Purkinje cell (primary cell): ENCODE results near the gene CHST13. TPM values are rescaled to one million over a fixed set of nuclear protein-coding genes. Genes with fewer than 3 reads are reported as not detected.

ENCODE experiments used
- polyA plus RNA-seq: library from polyadenylated mRNA; unstranded; fragments of >200 nt; fragmentation: Nextera tagmentation; gene quantifications from 2 replicates; pipeline ENCODE4 v1.2.1, GENCODE V29; 2014

Gene CHST13, protein sequence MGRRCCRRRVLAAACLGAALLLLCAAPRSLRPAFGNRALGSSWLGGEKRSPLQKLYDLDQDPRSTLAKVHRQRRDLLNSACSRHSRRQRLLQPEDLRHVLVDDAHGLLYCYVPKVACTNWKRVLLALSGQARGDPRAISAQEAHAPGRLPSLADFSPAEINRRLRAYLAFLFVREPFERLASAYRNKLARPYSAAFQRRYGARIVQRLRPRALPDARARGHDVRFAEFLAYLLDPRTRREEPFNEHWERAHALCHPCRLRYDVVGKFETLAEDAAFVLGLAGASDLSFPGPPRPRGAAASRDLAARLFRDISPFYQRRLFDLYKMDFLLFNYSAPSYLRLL
- polyA plus RNA-seq, result not detected in 2 replicates

DNA sequence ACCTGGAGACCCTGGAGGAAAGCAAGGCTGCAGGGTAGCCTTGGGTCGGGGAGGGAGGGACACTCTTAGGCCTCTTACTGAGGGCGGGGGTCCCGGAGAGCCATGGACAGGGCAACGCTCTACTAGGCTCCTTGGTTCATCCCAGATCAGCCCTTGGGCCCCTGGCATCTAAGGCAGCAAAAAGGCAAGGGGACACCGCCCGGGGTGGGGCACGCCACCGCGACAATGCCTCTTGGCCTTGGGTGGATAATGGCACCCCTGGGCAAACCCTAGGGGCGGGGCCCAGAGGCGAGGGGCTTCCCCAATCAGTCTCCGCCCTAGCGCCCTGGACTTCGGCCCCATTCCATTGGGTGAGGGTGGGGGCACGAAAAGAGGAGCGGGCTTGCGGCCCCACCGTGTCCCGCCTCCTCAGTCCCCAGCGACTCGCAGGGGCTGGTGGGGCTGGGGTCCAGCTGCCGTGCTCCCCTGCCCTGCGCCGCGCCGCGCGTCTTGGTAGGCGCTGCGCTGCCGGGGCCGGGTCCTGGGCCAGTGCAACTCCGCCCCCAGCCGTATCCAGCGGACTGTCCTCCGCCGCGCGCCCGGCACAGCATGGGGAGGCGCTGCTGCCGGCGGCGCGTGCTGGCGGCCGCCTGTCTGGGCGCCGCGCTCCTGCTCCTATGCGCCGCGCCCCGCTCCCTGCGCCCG, at the start of gene CHST13:
TSS of gene CHST13 (plus strand) at position 411 of the 684 bp plus-strand sequence. CDS start at position 589, 178 bp downstream.

DNA sequence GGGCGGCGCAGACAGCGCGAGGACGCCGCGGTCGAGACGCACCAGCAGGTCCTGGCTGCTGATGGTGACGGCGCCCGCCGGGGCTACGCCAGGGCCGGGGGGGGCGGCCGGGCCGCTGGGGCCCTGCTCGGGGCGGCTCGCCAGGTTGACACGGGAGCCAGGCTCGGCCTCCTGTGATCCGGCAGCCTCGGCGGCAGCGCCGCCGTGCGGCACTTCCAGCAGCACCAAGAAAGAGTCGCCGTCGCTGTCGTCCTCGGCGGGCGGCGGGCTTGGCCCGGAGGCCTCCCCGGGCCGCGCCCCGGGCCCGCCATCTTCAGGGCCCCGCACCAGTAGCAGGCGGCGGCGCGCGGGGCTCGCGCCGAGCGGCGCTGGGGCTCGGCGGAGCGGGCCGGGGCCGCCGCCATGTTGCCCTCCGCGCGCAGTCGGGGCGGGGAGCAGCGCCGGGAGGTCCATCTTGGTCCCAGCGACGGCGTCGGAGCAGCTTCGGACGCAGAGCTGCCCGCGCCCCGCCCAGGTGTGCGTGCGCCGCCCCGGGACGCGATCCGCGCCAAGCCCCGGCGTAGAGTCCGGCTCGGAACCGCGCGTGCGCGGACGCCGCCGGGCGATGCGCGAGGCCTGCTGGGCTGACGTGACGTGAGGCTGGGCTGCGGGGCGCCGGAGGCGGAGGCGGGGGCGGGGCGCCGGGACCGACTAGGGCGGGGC, 48.4 kb upstream of the CHST13 start, which contains the start of gene ZXDC:
TSS of gene ZXDC (minus strand) at position 479 of the 702 bp plus-strand sequence. CDS start at position 453, 26 bp downstream.

DNA sequence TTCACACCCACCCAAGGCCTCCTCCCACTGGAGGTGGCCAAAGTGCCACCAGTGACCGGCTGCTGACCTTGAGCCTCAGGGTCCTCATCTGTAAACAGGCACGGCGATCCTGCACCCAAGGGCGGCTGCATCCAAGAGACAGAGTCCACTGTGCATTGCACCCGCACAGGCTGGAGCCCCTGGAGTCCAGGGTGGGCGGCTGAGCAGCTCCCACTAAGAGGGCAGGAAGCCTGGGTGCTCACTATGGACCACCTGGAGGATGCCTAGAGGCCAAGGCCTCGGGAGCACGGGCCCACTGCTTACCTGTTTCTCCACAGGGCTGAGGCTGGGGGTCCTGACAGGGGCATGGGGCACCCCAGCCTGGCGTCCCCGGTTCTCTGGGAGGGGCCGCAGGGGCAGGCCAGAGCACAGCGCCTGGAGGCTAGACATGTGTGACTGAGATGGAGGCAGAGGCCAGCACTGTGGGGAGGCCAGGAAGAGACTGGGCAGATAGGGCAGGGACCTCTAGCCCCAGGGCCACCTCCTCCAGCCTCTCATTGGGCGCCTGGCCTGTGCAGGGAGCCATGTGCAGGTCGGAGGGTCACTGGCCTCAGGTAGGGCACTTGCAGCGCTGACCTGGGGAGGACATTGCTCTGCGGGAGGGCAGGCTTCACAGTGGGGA, 6.5 kb upstream of the CHST13 start, which contains the start of gene UROC1:
TSS of gene UROC1 (minus strand) at position 483 of the 661 bp plus-strand sequence. CDS start at position 429, 54 bp downstream.

GRCh38 chr3:126558336-126559071, 34.5 kb downstream of the CHST13 start, which contains the start of gene C3orf22:
TSS of gene C3orf22 (minus strand) at chr3:126558932. CDS start at chr3:126553390, 5,542 bp downstream.

Other genes starting within 250 kb of the CHST13 start
- gene KLF15, start 166.7 kb upstream of the CHST13 start, polyA plus RNA-seq, result 0.94 and 1.7 TPM in 2 replicates
- not detected in 2 replicates for gene CFAP100, start 129.2 kb upstream of the CHST13 start, polyA plus RNA-seq
- 1.9 and 4.8 TPM in 2 replicates for gene ZXDC, start 48.3 kb upstream of the CHST13 start, polyA plus RNA-seq
- not detected in 2 replicates for gene UROC1, start 6.4 kb upstream of the CHST13 start, polyA plus RNA-seq
- not detected in 2 replicates for gene C3orf22, start 34.8 kb downstream of the CHST13 start, polyA plus RNA-seq
- 1.4 TPM in 1 of 2 replicates, not detected in the other for gene TXNRD3, start 131.0 kb downstream of the CHST13 start, polyA plus RNA-seq
- gene CHCHD6, start 180.1 kb downstream of the CHST13 start, polyA plus RNA-seq, result 22.3 and 46.1 TPM in 2 replicates